ENCODE data around the gene TBC1D5. TPM values are rescaled to one million over a fixed set of nuclear protein-coding genes. Genes with fewer than 3 reads are reported as not detected.

Gene TBC1D5
- total and polyA plus RNA-seq, 2 donors (not counting 1 experiment from before 2014, with no cell fraction given) = 22.6 to 111 TPM

DNA sequence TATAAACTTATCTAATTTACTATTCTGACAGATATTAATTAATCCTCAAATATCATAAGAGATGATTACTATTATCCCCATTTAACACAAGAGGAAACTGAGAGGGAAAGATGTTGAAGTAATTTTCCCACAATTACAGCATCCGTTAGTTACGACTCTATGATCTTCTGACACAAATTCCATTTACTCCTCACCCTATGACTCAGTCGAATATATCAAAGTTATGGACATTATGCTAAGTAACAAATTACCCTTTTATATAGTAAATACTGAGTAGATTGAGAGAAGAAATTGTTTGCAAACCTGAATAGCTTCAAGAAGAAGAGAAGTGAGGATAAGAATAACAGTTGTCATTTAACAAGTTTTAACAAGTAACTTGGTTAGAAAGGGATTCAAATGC lies 340.0 kb downstream of the TBC1D5 start:
- Histone ChIP-seq H3K36me3 (replicated peaks in 1 of 2; ENCODE audit: control extremely low read depth in 1 of 2, control insufficient read depth in 1 of 2, extremely low read depth in 1 of 2, insufficient read depth in 2 of 2, low read length in 1 of 2) (peaks cover 2 to 27% of the 10 kb centered on the region in 2 experiments), H3K27me3 (replicated peaks in 1 of 4; ENCODE audit: control extremely low read depth in 1 of 4, control insufficient read depth in 3 of 4, insufficient read depth in 4 of 4, low read length in 3 of 4) (no peaks in the 10 kb centered on the region), H3K9me3 (ENCODE audit: control extremely low read depth in 1 of 3, control insufficient read depth in 2 of 3, insufficient read depth in 1 of 3, low read length in 2 of 3) (no peaks in the 10 kb centered on the region), H4K20me1 (ENCODE audit: control insufficient read depth, insufficient read depth, low read length, poor library complexity, severe bottlenecking) (no peaks in the 10 kb centered on the region), H3K27ac (ENCODE audit: low read length in 2 of 2) (no peak overlapping the region), H3K4me2 (replicated peaks; ENCODE audit: low read depth, low read length, poor library complexity, severe bottlenecking) (no peak overlapping the region), H3K4me1 (ENCODE audit: control insufficient read depth in 2 of 2, insufficient read depth in 2 of 2, low read length in 2 of 2) (peaks cover 13 to 16% of the 10 kb centered on the region in 2 donors), H3K4me3 (ENCODE audit: control extremely low read depth in 1 of 5, extremely low read depth in 1 of 5, insufficient read depth in 1 of 5, low read depth in 2 of 5, low read length in 4 of 5) (no peak overlapping the region), H3K79me2 (ENCODE audit: control insufficient read depth, insufficient read depth, low read length) (no peaks in the 10 kb centered on the region), H3K9ac (ENCODE audit: low read length) (no peak overlapping the region), H2AFZ (ENCODE audit: insufficient read depth, low read depth, low read length, poor library complexity, severe bottlenecking) (no peak overlapping the region)
- no CpG with 5 or more reads among the region's 3 CpGs for WGBS (ENCODE audit: insufficient coverage)
- intact Hi-C loops (cut with micrococcal nuclease) = no loop called here
- DNase-seq (no peak), ATAC-seq (ENCODE audit: low read depth) (no peak)
- Mint-ChIP-seq H3K4me3 (no peak overlapping the region), H3K27me3 (no peaks in the 10 kb centered on the region), H3K27ac (no peak overlapping the region), H3K9me3 (ENCODE audit: insufficient read depth) (no peaks in the 10 kb centered on the region), H3K4me1 (peaks cover 13% of the 10 kb centered on the region)
- ChIA-PET CTCF (no interaction called here), POLR2A (no interaction called here)
- no peak for TF ChIP-seq EZH2 (IDR thresholded peaks at IDR 0.05; ENCODE audit: borderline replicate concordance, insufficient read depth, low read depth, low read length, poor library complexity, severe bottlenecking)
- TF ChIP-seq, protein P1, sequence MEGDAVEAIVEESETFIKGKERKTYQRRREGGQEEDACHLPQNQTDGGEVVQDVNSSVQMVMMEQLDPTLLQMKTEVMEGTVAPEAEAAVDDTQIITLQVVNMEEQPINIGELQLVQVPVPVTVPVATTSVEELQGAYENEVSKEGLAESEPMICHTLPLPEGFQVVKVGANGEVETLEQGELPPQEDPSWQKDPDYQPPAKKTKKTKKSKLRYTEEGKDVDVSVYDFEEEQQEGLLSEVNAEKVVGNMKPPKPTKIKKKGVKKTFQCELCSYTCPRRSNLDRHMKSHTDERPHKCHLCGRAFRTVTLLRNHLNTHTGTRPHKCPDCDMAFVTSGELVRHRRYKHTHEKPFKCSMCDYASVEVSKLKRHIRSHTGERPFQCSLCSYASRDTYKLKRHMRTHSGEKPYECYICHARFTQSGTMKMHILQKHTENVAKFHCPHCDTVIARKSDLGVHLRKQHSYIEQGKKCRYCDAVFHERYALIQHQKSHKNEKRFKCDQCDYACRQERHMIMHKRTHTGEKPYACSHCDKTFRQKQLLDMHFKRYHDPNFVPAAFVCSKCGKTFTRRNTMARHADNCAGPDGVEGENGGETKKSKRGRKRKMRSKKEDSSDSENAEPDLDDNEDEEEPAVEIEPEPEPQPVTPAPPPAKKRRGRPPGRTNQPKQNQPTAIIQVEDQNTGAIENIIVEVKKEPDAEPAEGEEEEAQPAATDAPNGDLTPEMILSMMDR (IDR thresholded peaks at IDR 0.05) = no peak

DNA sequence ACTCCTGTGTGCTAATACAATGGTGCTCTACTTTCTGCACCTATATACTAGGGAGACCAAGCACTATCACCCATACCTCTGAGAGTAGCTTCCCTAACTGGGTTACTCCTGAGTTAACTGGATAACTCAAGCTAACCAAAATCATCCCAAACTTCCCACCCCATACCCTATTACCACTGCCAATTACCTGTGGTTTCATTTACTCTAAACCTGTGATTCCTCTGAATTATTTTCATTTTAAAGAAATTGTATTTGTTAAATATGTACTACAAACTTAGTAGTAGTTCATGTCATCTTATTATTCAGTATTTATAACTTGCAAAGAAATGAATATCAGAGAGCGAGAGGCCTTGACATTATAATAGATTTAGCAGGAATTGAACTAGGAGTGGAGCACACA lies 340.5 kb downstream of the TBC1D5 start:
- H4K20me1 ChIP-seq (ENCODE audit: control insufficient read depth, insufficient read depth, low read length, poor library complexity, severe bottlenecking) = no peaks in the 10 kb centered on the region
- no peaks in the 10 kb centered on the region for H3K9me3 ChIP-seq (ENCODE audit: control extremely low read depth in 1 of 3, control insufficient read depth in 2 of 3, insufficient read depth in 1 of 3, low read length in 2 of 3)
- no peaks in the 10 kb centered on the region for H3K9me3 Mint-ChIP-seq (ENCODE audit: insufficient read depth)
- no CpG with 5 or more reads among the region's 1 CpG for WGBS (ENCODE audit: insufficient coverage)
- H3K27me3 ChIP-seq (replicated peaks in 1 of 4; ENCODE audit: control extremely low read depth in 1 of 4, control insufficient read depth in 3 of 4, insufficient read depth in 4 of 4, low read length in 3 of 4) = no peaks in the 10 kb centered on the region
- no peak overlapping the region for H3K9ac ChIP-seq (ENCODE audit: low read length)
- intact Hi-C loops (cut with micrococcal nuclease) = no loop called here
- no peak overlapping the region for H3K27ac Mint-ChIP-seq
- peaks cover 17% of the 10 kb centered on the region for H3K4me1 Mint-ChIP-seq
- CTCF ChIA-PET = no interaction called here
- no peaks in the 10 kb centered on the region for H3K79me2 ChIP-seq (ENCODE audit: control insufficient read depth, insufficient read depth, low read length)
- ATAC-seq (ENCODE audit: low read depth) (no peak), DNase-seq (no peak)
- H3K4me3 Mint-ChIP-seq = no peak overlapping the region
- TF ChIP-seq, protein P1 (IDR thresholded peaks at IDR 0.05) = no peak
- TF ChIP-seq EZH2 (IDR thresholded peaks at IDR 0.05; ENCODE audit: borderline replicate concordance, insufficient read depth, low read depth, low read length, poor library complexity, severe bottlenecking) = no peak
- H3K4me2 ChIP-seq (replicated peaks; ENCODE audit: low read depth, low read length, poor library complexity, severe bottlenecking) = no peak overlapping the region
- POLR2A ChIA-PET = no interaction called here
- no peak overlapping the region for H2AFZ ChIP-seq (ENCODE audit: insufficient read depth, low read depth, low read length, poor library complexity, severe bottlenecking)
- peaks cover 13 to 16% of the 10 kb centered on the region in 2 donors for H3K4me1 ChIP-seq (ENCODE audit: control insufficient read depth in 2 of 2, insufficient read depth in 2 of 2, low read length in 2 of 2)
- no peak overlapping the region for H3K27ac ChIP-seq (ENCODE audit: low read length in 2 of 2)
- no peaks in the 10 kb centered on the region for H3K27me3 Mint-ChIP-seq
- no peak overlapping the region for H3K4me3 ChIP-seq (ENCODE audit: control extremely low read depth in 1 of 5, extremely low read depth in 1 of 5, insufficient read depth in 1 of 5, low read depth in 2 of 5, low read length in 4 of 5)
- H3K36me3 ChIP-seq (replicated peaks in 1 of 2; ENCODE audit: control extremely low read depth in 1 of 2, control insufficient read depth in 1 of 2, extremely low read depth in 1 of 2, insufficient read depth in 2 of 2, low read length in 1 of 2) = peaks cover 2 to 29% of the 10 kb centered on the region in 2 experiments

Data from B cell (primary cell).